HG03103 (cell line): Measurements from ENCODE around the gene PLD5.
A peak's percentile ranks its signal among the peaks of the same experiment; 100 is the strongest.
"Not testable (repeated sequence)": the region's sequence is repeated elsewhere in the genome, so short reads cannot be mapped to it uniquely, and the experiment has no call there.

Experiments
- ATAC-seq: cut with Tn5 transposase; IDR thresholded peaks from one replicate; pipeline ENCODE4 v1.9.1; 2021; ENCODE audit warnings: low read depth; ENCODE audit not compliant: unreplicated experiment

The PLD5 gene

GRCh38 chr1:242427519-242427918, 97.0 kb downstream of the PLD5 start:
- no peak for ATAC-seq

- no peak for ATAC-seq
These were observed 98.1 kb downstream of the PLD5 start for GRCh38 chr1:242426271-242426905.

GRCh38 chr1:242425232-242425631, 99.3 kb downstream of the PLD5 start:
- ATAC-seq = peak; percentile 57

GRCh38 chr1:242416657-242417056, 107.8 kb downstream of the PLD5 start:
- ATAC-seq = no peak

- no peak for ATAC-seq
These were observed 111.6 kb downstream of the PLD5 start for GRCh38 chr1:242412921-242413320.

- no peak for ATAC-seq
These were observed 112.6 kb downstream of the PLD5 start for GRCh38 chr1:242411901-242412300.

GRCh38 chr1:242405947-242406346, 118.5 kb downstream of the PLD5 start:
- ATAC-seq = no peak

- ATAC-seq = no peak
These were observed 120.2 kb downstream of the PLD5 start for GRCh38 chr1:242404296-242404695.

GRCh38 chr1:242402956-242403355, 121.5 kb downstream of the PLD5 start:
- no peak for ATAC-seq

GRCh38 chr1:242401937-242402336, 122.6 kb downstream of the PLD5 start:
- ATAC-seq = no peak

- ATAC-seq = no peak
These were observed 126.1 kb downstream of the PLD5 start for GRCh38 chr1:242398351-242398750.

- ATAC-seq = no peak
These were observed 132.6 kb downstream of the PLD5 start for GRCh38 chr1:242391896-242392295.

GRCh38 chr1:242376121-242376520, 148.4 kb downstream of the PLD5 start:
- not testable (repeated sequence) for ATAC-seq

GRCh38 chr1:242350446-242350845, 174.1 kb downstream of the PLD5 start:
- ATAC-seq = not testable (repeated sequence)

GRCh38 chr1:242349636-242350035, 174.9 kb downstream of the PLD5 start:
- ATAC-seq = no peak

- ATAC-seq = peak; percentile 59
These were observed 193.6 kb downstream of the PLD5 start for GRCh38 chr1:242330865-242331264.

- ATAC-seq = not testable (repeated sequence)
These were observed 197.1 kb downstream of the PLD5 start for GRCh38 chr1:242327381-242327780.

GRCh38 chr1:242321981-242322380, 202.5 kb downstream of the PLD5 start:
- ATAC-seq = not testable (repeated sequence)

- no peak for ATAC-seq
These were observed 206.4 kb downstream of the PLD5 start for GRCh38 chr1:242318140-242318539.

GRCh38 chr1:242314865-242315264, 209.6 kb downstream of the PLD5 start:
- not testable (repeated sequence) for ATAC-seq

GRCh38 chr1:242314085-242314649, 210.3 kb downstream of the PLD5 start:
- not testable (repeated sequence) for ATAC-seq

- not testable (repeated sequence) for ATAC-seq
These were observed 215.8 kb downstream of the PLD5 start for GRCh38 chr1:242308681-242309080.
